GM18505 (cell line): ENCODE results near the gene LPAR1.

Experiments used
- ATAC-seq: cut with Tn5 transposase; IDR thresholded peaks from one replicate; pipeline ENCODE4 v1.9.1; 2021; ENCODE audit not compliant: unreplicated experiment
- POLR2A ChIP-seq: IDR thresholded peaks from 4 replicates; pipeline ENCODE4 v1.6.1; 2011; ENCODE audit warnings: borderline replicate concordance; ENCODE audit not compliant: insufficient read depth, insufficient read length; ENCODE audit errors: extremely low read depth

LPAR1 gene

GRCh38 chr9:110900456-110900855 is 137.8 kb downstream of the LPAR1 start:
- no peak for TF ChIP-seq POLR2A
- ATAC-seq, result no peak

- ATAC-seq, result no peak
- TF ChIP-seq POLR2A, result no peak
Observed at GRCh38 chr9:110898866-110899265, 139.4 kb downstream of the LPAR1 start.

- no peak for TF ChIP-seq POLR2A
Observed at GRCh38 chr9:110898358-110898757, 139.9 kb downstream of the LPAR1 start.

GRCh38 chr9:110897943-110898342 is 140.3 kb downstream of the LPAR1 start:
- TF ChIP-seq POLR2A, result no peak
- no peak for ATAC-seq

More at GRCh38 chr9:110898358-110898757, 139.9 kb downstream of the LPAR1 start:
- ATAC-seq, result no peak

GRCh38 chr9:110895147-110895905 is 142.9 kb downstream of the LPAR1 start:
- no peak for ATAC-seq
- TF ChIP-seq POLR2A, result no peak

- TF ChIP-seq POLR2A, result no peak
- no peak for ATAC-seq
Observed at GRCh38 chr9:110894731-110895130, 143.5 kb downstream of the LPAR1 start.

- no peak for TF ChIP-seq POLR2A
- ATAC-seq, result no peak
Observed at GRCh38 chr9:110892689-110893088, 145.6 kb downstream of the LPAR1 start.

- no peak for ATAC-seq
- TF ChIP-seq POLR2A, result no peak
Observed at GRCh38 chr9:110891760-110892159, 146.5 kb downstream of the LPAR1 start.

- TF ChIP-seq POLR2A, result no peak
- ATAC-seq, result no peak
Observed at GRCh38 chr9:110890416-110890815, 147.9 kb downstream of the LPAR1 start.

- no peak for TF ChIP-seq POLR2A
- no peak for ATAC-seq
Observed at GRCh38 chr9:110887276-110887675, 151.0 kb downstream of the LPAR1 start.

- ATAC-seq, result no peak
- TF ChIP-seq POLR2A, result no peak
Observed at GRCh38 chr9:110886832-110887231, 151.4 kb downstream of the LPAR1 start.

- no peak for ATAC-seq
- TF ChIP-seq POLR2A, result no peak
Observed at GRCh38 chr9:110880189-110880588, 158.1 kb downstream of the LPAR1 start.

- no peak for ATAC-seq
- TF ChIP-seq POLR2A, result no peak
Observed at GRCh38 chr9:110877374-110877773, 160.9 kb downstream of the LPAR1 start.

- no peak for ATAC-seq
- TF ChIP-seq POLR2A, result no peak
Observed at GRCh38 chr9:110876929-110877328, 161.3 kb downstream of the LPAR1 start.
